Eye (tissue), 1 donor: ENCODE results near the gene OVCA2.
A peak's percentile ranks its signal among the peaks of the same experiment; 100 is the strongest.

Source experiments
- DNase-seq: peaks from one replicate; pipeline ENCODE4 v3.0.0-alpha.2; 2015

The OVCA2 gene

DNA sequence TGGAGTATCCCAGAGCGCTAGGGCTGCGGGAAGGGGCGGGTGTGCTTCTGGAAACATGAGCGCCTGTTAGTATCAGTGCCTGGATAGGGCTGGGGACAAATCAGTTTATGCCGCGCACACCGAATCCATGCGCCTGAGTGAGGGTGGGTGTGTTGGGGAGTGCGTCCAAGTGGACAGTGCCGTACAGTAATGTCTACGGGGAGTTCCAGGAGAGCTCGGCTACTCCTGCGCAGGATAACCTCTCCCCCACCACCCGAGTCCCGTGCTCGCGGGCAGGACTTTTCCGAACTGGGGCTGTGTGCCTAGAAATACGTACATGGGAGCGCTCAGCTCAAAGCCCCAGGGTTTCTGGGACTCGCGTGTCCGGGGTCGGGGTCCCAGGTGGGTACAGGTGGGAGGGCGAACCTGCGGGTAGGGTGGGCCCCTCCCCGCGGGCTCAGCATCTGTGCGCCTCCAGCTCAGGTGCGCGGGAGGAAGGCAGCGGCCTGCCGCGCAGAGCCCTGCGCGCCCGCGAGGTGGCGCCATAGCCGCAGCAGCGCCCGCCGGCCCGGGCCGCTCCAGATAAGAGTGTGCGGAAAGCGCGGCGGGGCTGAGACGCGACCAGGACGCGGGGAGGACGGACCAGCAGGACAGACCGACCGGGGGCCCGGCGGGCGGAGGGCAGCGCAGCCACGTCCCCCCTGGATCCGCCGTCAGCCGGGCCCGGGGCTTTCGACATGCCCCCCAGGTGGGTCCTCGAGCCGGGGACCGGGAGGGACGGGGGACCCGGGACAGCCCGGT, 12.9 kb downstream of the OVCA2 start, which contains the start of gene HIC1:
HIC1 (plus strand) TSS at position 592 of the 780 bp plus-strand sequence. CDS start 1,588 bp downstream, outside the sequence.
- peak; percentile 90 for DNase-seq

- peak; percentile 49 for DNase-seq
Observed at GRCh38 chr17:2055292-2056205, 13.7 kb downstream of the OVCA2 start.

- peak; percentile 70 for DNase-seq
Observed at GRCh38 chr17:2056206-2057174, 14.7 kb downstream of the OVCA2 start.

- peak; percentile 61 for DNase-seq
Observed at GRCh38 chr17:2057175-2057759, 15.4 kb downstream of the OVCA2 start.

DNA sequence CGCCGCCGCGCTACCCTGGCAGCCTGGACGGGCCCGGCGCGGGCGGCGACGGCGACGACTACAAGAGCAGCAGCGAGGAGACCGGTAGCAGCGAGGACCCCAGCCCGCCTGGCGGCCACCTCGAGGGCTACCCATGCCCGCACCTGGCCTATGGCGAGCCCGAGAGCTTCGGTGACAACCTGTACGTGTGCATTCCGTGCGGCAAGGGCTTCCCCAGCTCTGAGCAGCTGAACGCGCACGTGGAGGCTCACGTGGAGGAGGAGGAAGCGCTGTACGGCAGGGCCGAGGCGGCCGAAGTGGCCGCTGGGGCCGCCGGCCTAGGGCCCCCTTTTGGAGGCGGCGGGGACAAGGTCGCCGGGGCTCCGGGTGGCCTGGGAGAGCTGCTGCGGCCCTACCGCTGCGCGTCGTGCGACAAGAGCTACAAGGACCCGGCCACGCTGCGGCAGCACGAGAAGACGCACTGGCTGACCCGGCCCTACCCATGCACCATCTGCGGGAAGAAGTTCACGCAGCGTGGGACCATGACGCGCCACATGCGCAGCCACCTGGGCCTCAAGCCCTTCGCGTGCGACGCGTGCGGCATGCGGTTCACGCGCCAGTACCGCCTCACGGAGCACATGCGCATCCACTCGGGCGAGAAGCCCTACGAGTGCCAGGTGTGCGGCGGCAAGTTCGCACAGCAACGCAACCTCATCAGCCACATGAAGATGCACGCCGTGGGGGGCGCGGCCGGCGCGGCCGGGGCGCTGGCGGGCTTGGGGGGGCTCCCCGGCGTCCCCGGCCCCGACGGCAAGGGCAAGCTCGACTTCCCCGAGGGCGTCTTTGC, 16.2 kb downstream of the OVCA2 start:
- DNase-seq = peak; percentile 62

- peak; percentile 67 for DNase-seq
Observed at GRCh38 chr17:2058586-2059546, 17.0 kb downstream of the OVCA2 start.

- DNase-seq = no peak
Observed at GRCh38 chr17:2059547-2060384, 17.9 kb downstream of the OVCA2 start.

DNA sequence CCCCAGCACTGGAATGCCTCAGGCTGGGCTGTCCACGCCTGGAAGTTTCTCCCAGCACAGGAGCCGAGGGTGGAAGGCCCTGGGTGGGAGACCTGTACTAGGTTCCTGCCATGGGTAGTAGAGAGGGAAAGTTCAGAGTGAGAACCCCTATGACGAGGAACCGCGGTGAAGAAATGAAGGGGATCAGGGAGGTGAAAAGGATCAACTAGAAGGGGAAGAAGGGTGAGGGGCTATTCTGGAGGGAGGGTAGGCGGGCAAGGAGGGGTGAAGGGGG, 18.5 kb downstream of the OVCA2 start:
- DNase-seq = no peak

GRCh38 chr17:2060681-2061440, 19.0 kb downstream of the OVCA2 start:
- DNase-seq = no peak

GRCh38 chr17:2061441-2061958, 19.7 kb downstream of the OVCA2 start:
- no peak for DNase-seq

- DNase-seq = no peak
Observed at GRCh38 chr17:2062571-2063183, 20.9 kb downstream of the OVCA2 start.

- no peak for DNase-seq
Observed at GRCh38 chr17:2063261-2064146, 21.7 kb downstream of the OVCA2 start.

DNA sequence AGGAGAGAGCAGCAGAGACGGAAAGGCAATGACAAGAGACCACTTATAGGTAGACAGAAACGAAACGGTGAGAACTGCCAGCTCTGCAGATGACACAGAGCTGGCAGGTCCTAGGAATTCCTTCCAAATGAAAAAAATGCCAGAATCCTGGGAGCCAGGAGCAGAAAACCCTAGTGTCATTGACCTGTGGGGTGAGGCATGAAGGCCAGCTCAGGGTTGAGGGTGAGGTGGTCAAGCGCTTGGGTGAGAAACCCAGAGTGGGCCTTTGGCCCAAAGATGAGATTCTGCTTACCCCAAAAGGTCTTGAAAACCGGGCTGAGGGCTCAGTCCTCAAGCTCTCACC, 22.3 kb downstream of the OVCA2 start:
- DNase-seq = no peak

- no peak for DNase-seq
Observed at GRCh38 chr17:2064520-2064971, 22.7 kb downstream of the OVCA2 start.

DNA sequence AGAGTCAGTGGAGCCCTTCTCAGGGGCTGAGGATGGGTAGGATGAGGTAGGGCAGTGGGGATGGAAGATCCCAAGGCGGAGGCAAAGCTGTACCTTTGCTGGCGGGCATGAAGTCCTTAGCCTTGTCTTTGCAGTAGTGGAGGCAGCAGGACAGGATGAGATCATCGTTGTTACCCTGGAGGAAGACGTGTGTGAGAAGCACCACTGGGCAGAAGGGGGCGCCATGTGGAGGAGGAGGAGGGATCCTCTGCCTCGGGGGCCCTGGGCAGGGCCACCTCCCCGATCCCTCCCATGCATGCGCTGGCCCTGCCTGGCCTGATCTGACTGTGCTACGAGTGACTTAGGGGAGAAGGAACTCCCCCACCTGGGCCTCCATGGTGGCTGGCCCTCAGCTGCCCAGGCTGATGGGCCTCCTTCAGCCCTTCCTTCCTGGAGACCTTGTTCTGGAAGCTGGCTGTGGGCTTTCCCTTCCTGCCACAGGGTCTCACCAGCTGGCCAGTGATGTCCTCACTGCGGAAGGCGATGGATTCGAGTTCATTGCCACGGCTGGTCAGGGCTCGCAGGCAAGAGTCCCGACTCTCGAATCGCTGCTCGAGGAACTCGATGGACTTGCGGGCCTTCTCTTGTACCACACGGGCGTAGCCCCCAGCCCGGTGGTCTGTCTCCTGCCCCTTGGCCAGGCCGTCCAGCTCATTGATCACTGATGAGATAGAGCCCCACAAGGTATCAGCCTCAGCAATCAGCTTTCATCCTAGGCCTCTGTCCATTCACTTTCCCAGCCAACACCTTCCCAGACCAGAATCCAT, 23.4 kb downstream of the OVCA2 start:
- peak; percentile 33 for DNase-seq

- DNase-seq = no peak
Observed at GRCh38 chr17:2065949-2066400, 24.2 kb downstream of the OVCA2 start.
